Measurements from ENCODE around the gene OR6C3. TPM values are rescaled to one million over a fixed set of nuclear protein-coding genes. Genes with fewer than 3 reads are reported as not detected.

OR6C3 gene
- total RNA-seq, 4 donors from 2014 or later, result not detected

DNA sequence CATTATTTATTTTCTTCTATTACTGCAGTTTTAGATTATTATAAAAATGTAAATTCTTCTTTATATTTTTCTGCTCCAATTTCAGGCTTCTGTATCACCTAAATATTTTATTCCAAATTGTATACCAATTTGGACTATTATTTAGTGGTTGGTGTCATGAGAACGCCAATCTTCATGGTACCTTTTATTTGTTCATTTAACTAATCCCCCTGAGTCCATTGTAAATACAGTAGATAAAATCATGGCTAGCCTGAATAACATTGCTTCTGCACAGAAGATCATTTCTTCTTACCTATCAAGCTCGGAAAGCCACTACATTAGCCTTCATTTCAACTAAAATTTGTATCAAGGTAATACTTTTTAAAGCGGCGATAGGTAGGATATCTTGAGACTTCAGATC, 32.1 kb downstream of the OR6C3 start, which contains the start of gene OR6C75:
OR6C75 (plus strand) TSS at position 301 of the 400 bp plus-strand sequence. CDS start 2,136 bp downstream, outside the sequence.
- TF ChIP-seq, protein P1, sequence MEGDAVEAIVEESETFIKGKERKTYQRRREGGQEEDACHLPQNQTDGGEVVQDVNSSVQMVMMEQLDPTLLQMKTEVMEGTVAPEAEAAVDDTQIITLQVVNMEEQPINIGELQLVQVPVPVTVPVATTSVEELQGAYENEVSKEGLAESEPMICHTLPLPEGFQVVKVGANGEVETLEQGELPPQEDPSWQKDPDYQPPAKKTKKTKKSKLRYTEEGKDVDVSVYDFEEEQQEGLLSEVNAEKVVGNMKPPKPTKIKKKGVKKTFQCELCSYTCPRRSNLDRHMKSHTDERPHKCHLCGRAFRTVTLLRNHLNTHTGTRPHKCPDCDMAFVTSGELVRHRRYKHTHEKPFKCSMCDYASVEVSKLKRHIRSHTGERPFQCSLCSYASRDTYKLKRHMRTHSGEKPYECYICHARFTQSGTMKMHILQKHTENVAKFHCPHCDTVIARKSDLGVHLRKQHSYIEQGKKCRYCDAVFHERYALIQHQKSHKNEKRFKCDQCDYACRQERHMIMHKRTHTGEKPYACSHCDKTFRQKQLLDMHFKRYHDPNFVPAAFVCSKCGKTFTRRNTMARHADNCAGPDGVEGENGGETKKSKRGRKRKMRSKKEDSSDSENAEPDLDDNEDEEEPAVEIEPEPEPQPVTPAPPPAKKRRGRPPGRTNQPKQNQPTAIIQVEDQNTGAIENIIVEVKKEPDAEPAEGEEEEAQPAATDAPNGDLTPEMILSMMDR (IDR thresholded peaks at IDR 0.05; ENCODE audit: low read depth), result no peak

GRCh38 chr12:55365086-55365485, 34.5 kb downstream of the OR6C3 start:
- TF ChIP-seq, protein P1 (IDR thresholded peaks at IDR 0.05; ENCODE audit: low read depth), result no peak

DNA sequence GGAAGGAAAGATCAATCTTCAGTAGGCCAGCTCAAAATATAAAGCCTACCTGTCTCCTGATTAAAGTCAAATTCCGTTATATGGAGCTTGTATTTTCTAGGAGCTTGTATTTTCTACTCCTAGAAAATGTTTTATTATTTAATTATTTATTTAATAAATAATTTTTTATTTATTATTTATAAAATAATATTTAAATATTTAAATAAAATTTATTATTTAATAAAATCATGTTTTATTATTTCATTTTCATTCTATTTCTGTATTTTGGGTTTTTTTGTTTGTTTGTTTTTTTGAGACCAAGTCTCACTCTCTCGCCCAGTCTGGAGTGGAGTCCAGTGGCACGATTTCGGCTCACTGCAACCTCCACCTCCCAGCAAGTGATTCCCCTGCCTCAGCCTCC, 42.0 kb downstream of the OR6C3 start:
- TF ChIP-seq, protein P1 (IDR thresholded peaks at IDR 0.05; ENCODE audit: low read depth), result no peak

Other genes with a start within 250 kb of the OR6C3 start
- gene OR9K2, start 204.3 kb upstream of the OR6C3 start, total RNA-seq, result not detected
- not detected for gene OR10A7, start 109.7 kb upstream of the OR6C3 start, total RNA-seq
- not detected for gene OR6C74, start 86.1 kb upstream of the OR6C3 start, total RNA-seq
- gene OR6C6, start 34.2 kb upstream of the OR6C3 start, total RNA-seq, result not detected
- gene OR6C1, start 16.4 kb upstream of the OR6C3 start, total RNA-seq, result not detected
- gene OR6C75, start 32.2 kb downstream of the OR6C3 start, total RNA-seq, result not detected
- not detected for gene OR6C65, start 69.8 kb downstream of the OR6C3 start, total RNA-seq
- gene OR6C76, start 95.5 kb downstream of the OR6C3 start, total RNA-seq, result not detected
- gene OR6C2, start 113.3 kb downstream of the OR6C3 start, total RNA-seq, result not detected
- not detected for gene OR6C70, start 139.4 kb downstream of the OR6C3 start, total RNA-seq
- not detected for gene OR6C68, start 161.6 kb downstream of the OR6C3 start, total RNA-seq
- not detected for gene OR6C4, start 218.9 kb downstream of the OR6C3 start, total RNA-seq
- not detected for gene OR2AP1, start 241.7 kb downstream of the OR6C3 start, total RNA-seq